ENCODE measurements around the gene NTRK3.
"Not testable (repeated sequence)": the region's sequence is repeated elsewhere in the genome, so short reads cannot be mapped to it uniquely, and the experiment has no call there.

The NTRK3 gene

DNA sequence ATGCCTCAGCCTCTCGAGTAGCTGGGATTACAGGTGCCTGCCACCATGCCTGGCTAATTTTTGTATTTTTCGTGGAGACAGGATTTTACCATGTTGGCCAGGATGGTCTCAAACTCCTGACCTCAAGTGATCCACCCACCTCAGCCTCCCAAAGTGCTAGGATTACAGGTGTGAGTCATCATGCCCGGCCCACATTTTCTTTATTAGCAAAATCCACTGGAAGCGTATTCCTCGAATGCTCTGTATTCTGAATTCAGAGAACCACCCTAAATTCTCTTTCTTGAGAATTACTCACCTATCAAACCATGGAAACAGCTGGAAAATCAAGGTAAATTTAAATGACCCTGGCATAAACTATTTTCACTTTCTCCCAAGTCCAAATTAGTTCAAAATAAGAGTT, 223.1 kb downstream of the NTRK3 start:
- DNase-seq (ENCODE audit: low read depth in 2 of 2), result not testable (repeated sequence)

DNA sequence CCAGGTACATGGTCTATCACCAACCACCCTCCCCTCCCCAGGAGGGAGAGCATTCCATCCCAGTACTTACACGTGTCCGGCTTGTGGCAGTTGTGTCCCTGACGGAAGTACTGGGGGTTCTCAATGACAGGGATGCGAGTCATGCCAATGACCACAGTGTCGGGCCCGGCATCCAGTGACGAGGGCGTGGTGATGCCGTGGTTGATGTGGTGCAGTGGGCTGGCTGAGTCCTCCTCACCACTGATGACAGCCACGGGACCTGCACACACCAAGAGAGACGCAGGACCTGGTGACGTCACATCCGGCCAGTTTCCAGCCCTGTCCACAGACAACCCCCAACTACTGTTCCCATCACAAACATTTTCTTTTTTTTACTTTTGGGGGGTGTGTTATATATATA, 223.8 kb downstream of the NTRK3 start:
- DNase-seq (ENCODE audit: low read depth in 2 of 2), result no peak

DNA sequence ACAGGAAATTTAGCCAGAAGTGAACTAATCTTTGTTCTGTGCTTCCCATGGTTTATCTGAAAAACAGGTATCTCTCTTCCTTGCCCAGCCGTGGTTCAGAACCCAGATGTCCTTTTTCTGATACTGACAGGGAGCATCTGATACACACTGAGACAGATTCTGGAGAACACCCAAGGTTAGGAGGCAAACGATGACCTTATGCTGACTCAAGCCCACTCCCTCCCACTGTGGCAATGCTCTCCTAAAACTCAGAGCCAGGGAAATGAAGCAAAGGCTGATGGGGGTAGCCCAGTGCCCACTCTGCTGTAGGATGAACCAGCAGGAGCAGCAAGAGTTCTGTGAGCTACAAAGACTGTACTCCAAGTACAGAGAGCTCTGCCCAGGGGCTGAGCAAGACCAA, 225.1 kb downstream of the NTRK3 start:
- DNase-seq (ENCODE audit: low read depth in 2 of 2), result no peak

DNA sequence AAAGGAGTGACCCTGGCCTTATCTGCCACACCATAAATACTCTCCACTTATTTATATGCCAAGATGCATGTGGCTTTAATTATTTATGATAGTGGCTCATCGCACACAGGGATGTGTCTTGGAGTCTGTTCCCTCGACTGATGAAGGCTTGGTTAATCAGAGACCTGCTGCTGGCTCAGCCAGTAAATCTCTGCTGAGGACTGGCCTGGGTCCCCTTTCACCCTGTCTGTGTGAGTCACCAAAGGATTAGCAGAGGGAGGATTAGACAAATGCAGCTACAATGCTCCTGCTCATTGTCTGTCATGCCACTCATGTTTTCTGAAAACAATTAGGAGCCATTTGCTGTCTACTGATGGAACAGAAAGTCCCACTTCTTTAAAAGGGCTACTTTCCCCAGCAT, 226.8 kb downstream of the NTRK3 start:
- no peak for DNase-seq (ENCODE audit: low read depth in 2 of 2)

DNA sequence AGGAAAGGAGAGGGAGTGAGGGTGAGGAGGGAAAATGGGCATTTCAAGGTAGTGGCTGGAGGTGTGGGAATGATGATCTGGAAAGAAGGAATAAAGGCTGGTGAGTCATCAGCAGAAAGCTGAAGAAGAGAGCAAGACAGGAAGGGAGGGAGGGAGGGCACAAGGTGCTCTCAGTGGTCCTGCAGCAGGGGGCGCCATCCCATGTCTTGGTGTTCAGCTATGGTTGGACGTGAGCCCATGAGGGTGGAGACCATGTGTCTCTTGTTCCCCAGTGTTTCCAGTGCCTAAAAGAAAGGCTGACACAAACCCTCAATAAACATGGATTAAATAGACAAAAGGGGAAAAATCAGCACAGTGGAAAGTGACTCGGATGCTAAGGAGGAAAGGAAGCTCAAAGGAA, 228.5 kb downstream of the NTRK3 start:
- DNase-seq (ENCODE audit: low read depth in 2 of 2), result no peak

DNA sequence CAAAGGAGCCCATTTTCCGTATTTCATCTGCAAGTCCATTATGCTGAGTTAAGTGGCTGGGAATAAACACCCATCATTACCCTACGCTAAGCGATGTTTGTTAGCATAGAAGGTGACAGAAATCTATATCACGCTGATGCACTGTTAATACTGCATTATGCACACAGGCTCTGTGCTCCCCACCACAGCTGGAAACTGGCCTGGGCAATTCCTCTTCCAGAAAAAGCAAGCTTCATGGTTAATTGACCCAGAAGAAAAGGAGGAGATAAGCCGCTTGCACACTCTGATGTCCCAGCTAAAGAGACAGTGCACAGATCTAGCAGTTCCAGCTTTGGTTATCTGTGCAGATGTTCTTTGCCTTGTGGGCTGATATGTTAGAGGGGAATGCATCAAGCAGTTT, 232.6 kb downstream of the NTRK3 start:
- DNase-seq (ENCODE audit: low read depth in 2 of 2), result no peak

DNA sequence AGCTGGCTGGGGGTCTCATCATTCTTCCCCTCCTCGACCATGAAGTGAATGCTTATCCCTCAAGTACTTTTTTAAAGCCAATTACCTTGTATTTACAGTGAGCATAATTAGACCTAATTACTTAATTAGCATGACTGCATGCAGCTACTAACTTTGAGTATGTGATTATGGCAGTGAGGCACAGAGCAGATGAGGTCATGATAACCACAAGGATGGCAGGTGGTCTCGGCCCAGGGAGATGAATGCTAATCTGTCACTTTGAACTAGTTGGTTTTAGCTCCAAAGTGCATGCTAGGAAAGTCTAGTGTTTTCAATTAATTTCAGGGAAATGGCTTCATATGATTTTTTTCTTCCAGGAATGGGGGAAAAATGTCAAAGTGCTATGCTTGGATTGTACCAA, 233.8 kb downstream of the NTRK3 start:
- no peak for DNase-seq (ENCODE audit: low read depth in 2 of 2)

DNA sequence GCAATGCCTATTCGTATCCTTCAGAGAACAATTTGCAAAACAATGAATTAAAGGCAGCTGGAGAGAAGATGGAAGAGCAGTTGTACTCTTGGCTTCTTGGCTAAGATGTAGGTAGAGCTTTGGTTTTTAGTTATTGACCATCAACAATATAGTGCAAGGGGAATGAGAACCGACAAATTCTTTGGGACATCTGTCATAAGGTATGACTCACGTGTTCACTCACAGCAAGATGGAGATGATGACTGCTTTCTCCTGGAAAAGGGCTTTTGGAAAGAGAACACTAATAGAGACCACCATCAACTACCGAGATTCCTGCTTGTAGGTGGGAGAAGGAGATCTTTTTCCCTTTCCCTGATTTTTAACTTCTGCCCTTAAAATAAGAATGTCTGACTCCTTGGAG, 234.9 kb downstream of the NTRK3 start:
- DNase-seq (ENCODE audit: low read depth in 2 of 2), result no peak

DNA sequence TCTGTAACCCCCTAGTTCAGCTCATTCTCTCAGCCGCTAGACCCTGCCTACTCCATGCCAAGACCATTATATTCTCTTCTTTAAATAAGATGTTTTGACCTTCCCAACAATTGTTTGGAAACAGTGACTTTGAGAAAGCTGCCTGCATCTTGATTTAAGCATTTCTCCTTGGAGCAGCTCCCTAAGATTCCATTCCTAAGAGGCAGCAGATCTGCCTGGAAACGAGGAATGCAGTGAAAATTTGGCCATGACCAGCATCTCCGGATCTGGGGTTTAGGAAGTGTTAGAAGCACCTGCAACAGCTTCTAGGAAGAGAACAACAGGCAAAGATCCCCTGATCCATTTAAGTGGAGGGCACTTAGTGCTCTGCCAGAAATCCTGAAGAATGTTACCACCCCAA, 235.7 kb downstream of the NTRK3 start:
- no peak for DNase-seq (ENCODE audit: low read depth in 2 of 2)

DNA sequence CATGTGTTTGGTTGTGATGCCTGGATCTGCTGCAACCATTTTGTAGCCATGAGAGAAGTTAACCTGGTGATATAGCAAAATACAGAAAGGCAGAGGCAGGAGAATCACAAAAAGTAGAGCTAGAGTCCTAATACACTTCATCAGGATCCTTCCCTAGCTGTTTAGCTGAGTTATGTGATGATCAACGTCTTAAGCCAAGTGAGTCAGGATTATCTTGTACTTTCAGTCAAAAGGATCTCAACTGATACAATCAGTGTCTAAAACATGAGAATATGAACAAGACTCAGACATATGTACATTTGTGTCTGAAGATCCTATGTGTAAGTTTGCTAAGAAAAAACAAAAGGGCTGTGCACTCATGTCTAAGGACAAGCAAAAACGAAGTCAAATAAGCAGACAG, 236.9 kb downstream of the NTRK3 start:
- no peak for DNase-seq (ENCODE audit: low read depth in 2 of 2)

DNA sequence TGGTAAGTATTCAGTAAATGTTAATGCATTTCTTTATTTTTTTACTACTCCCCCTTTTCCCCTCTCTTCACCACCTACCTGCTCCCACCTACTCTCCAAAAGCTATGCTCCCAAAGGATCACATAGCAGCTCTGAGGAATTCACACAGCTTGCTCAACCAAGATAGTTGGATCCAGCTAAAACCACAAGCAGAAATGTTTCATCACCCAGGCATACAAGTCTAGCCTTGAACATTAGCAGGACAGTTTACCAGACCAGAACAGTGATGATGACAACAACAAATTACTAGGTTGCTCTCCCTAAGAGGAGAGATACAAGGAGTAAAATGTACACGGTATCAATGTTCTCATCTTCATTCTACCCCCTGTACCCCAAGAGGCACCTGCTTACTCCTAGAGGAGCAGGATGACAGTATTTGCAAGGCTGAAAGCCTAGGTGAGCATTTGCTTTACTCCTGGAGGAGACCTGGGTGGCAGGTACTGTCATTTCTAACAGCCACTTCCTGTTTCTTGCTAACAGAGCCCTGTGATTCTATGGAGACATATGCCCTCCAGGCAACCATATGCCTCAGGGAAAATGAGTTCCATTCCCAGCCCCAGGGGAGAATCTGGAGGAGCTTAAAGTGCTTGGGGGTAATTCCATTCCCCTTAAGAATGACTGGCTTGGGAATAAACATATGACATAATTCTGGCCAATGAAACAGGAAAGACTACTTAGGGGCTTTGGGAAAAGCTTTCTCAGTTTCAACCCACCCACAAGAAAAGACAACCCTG, 237.5 kb downstream of the NTRK3 start:
- DNase-seq (ENCODE audit: low read depth in 2 of 2), result no peak

DNA sequence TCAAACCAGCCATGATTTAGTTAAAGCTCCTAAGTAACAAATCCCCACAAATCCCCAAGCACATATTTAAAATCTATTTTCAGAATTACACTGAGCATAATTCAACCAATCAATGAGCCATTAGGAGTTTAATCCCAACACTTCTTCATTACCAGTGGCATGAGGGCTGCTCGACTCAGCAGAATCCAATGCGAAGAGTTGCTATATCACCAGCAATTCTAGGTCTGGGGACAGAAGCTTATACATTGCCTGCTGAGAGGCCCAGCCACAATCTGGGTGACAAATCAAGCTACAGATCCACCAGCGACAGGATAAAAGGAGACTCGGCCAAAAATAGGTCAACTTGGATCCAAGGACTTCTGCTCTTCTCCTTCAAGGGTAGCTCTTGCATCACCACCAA, 238.8 kb downstream of the NTRK3 start:
- no peak for DNase-seq (ENCODE audit: low read depth in 2 of 2)

DNA sequence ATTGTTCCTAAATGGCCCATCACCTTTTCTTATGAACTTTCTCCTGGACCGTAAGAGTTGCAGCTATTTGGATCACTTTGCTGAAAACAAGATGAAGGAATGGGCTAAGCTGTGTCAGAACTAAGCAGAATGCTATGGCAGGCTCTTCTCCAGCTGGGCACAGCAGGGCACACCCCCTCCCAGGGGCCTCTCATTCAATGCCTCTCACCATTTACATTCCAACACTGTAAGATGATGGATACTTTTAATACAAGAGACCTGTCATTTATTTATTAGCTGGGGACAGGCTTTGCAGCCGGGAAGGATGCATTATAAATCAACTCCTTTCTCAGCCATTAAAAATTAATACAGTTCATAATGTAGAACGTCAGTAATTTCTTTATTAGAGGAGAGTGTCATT, 240.1 kb downstream of the NTRK3 start:
- DNase-seq (ENCODE audit: low read depth in 2 of 2), result no peak

DNA sequence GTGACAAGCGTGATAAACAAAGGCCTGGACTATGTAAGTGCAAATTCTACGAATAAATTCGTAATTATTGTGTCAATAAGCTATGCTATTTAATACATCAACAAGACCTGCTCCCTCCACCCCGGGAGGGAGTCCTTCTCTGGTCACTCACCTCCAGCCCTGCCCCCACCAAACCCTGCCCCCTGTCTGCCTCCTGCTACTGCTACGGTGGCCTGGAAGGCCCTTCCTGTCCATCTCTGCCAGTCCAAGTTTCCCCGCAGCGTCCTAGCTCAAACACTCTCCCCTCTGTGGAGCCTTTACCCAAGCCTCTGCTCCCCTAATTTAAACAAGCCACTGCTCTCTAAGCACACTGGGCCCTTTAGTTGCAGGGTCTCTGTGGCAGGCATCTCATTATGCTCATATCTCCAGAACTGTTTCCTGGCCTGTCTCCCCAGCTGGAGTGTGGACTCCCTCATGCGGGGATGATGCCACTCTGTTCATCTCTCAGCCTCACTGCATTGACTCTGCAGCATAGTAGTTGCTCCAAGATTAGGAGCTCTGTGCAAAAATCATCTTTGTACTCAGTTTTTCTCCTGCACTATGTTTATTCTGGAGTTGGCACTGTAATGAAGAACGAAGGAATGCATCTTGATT, 241.2 kb downstream of the NTRK3 start:
- DNase-seq (ENCODE audit: low read depth in 2 of 2), result no peak

DNA sequence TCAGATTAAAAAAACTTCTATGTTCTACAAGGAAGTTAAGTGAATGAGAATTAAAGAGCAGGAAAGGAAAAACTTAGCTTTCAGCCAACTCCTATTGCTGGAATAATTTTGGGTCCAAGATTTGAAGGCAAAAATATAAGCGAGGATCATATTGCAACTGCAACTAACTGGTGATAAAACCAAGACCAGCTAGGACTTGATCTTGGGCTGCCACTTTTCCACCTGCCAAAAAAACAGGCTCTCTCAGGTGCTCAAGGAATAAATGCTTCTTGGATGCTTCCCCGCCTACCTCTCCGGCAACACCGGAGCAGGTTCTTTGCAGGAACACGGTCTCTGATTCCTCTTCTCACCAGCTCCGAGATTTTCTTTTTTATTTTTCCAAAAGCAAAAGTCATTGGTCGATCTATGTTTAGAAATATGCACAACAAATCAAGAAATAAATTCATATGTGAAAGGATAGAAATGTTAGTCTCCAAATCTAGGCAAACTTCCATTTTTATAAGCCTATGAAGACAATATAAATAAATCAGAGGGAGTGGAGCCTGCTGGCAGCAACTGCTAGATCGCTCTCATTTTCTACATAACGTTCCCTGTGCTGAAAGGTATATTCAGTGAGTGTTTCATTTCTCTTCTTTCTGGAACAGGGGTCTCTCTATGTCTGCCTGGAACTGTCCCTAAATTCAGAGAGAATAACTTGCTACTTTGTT, 241.9 kb downstream of the NTRK3 start:
- no peak for DNase-seq (ENCODE audit: low read depth in 2 of 2)

DNA sequence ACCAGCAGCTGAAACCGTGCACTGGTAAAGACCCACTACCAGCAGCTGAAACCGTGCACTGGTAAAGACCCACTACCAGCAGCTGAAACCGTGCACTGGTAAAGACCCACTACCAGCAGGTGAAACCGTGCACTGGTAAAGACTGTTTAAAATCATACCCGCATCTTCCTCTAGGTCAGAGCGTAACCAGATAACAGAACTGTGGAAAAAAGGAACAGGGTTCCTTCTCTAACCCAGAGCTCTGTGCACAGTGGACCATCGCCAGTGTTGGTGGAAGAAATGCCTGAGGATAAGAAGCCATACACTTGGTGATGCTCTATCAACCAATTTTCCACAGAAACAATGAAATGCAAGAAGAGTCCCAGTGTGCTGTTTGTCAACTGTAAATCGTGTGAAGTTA, 243.4 kb downstream of the NTRK3 start:
- DNase-seq (ENCODE audit: low read depth in 2 of 2), result no peak

DNA sequence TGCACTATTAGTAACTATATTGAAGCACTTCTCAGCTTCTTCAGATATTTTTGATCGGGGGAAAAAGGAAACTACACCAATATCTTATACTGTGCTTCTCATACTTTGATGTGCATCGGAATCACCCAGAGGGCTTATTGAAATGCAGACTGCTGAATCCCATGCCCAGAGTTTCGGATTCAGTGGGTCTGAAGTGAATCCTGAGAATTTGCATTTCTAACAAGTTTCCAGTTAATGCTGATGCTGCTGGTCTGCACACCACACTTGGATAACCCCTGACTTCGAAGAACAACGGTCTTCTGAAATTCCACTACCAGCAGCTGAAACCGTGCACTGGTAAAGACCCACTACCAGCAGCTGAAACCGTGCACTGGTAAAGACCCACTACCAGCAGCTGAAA, 243.9 kb downstream of the NTRK3 start:
- DNase-seq (ENCODE audit: low read depth in 2 of 2), result no peak

DNA sequence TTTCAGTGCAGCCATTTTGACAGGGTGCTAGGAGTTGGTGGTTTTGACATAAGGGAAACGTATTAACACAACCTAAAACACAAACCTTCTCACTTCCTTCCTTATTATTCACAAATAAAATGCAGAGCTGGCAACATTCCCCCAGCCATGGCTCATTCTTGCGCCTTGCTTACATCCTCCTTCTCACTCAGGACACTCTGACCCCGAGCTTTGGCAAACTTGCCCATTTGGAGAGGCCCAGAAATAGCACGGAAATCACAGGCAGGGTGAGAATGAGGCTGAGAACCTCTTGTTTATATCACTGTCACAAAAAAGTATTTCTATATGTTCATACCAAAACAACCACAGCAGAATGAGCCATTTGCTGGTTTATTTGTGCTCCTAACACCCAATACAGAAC, 244.3 kb downstream of the NTRK3 start:
- DNase-seq (ENCODE audit: low read depth in 2 of 2), result no peak

DNA sequence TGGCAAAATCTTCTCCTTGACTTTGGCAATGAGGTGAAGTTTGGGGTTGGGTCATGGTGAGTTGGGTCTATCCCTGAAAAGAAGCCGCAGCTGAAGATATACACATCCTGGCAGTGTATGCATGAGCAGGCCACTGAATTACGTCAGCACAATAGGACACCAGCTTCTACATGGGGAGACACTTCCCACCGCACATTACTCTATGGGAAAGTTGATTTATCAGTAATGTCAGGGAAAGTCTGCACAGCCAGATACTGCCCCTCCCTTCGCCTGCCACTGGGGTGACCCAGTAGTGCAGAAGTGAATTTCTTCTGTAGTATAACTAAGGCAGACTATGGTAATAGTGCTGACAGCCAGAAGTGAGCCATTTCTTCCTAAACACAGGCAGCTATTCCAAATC, 245.0 kb downstream of the NTRK3 start:
- no peak for DNase-seq (ENCODE audit: low read depth in 2 of 2)

DNA sequence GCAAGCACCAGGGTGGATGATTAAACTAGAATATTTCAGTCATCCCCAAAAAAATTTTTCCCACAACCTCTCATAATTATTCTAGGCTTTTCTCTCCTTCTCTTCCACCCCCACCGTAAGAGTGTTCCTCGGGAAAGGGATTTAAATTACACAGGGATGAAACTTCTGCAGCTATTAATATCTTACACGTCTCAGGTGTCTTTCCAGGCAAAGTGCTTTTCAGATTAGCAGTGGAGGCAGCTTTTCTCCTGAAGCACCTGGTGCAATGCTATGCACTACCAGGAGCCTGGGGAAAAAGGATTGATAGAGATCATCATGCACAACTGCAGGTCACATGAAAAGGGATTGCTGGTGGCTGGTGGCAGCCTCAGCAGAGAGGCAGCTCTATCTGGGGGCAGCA, 250.4 kb downstream of the NTRK3 start:
- DNase-seq (ENCODE audit: low read depth in 2 of 2), result no peak

DNA sequence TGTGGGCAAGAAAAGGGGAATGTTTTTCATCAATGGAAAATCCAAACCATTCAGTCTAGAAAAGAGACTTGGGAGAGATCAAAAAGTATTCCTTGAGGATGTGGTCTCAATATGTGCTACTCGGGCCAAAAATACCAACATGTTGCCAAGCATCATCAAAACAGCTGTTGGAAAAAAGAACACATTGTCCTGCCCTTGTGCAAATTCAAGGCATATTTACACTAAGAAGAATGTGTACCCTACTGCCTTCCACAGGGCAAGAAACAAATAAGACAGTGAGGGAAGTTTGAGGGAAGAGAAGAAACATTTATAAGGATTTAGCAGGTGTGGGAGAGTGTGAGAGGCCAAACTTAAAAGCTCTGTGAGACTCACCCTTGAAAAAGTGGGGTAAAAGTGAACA, 252.1 kb downstream of the NTRK3 start:
- no peak for DNase-seq (ENCODE audit: low read depth in 2 of 2)

DNA sequence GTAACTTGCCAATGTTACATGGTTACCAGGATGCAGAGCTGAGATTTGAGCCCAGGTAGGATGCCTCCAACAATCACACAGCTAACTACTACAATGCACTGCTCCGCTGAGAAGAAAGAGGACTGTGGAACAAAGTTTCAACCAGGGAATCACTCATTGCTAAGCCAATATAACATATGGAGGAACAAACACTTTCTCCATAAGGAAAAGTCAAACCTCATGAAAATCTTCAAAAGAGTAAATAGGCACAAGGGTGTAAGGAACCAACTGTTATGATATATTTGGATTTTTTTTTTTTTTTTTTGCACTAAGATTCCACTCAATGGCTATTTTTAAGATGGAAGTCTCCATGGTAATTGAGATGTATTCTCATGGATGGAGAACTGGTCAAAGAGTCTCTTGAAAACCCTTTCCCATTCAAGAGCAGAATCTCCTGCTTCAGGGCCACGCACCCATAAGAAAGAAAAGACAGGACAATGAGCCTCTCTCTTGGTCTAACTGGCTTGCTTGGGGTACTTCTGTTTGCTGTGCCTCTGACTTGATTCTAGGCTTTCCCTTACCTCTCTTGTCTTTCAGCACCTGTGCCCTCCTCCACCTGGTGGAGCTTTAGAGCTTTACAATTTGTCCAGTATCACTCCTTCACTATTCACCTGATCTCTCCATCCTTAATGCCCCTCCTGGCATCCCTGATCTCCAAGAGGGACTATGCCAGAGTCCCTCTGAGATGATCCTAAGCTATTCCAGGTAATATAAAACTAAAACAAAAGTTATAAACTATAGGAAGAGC, 252.8 kb downstream of the NTRK3 start:
- no peak for DNase-seq (ENCODE audit: low read depth in 2 of 2)

Measured in stimulated activated CD4-positive, alpha-beta T cell treated with anti-CD3 and anti-CD28 coated beads, Interleukin-4, amount 100 ng/mL, for 48 hours (primary cell).